ENCODE data around the gene ACYP2. TPM values are rescaled to one million over a fixed set of nuclear protein-coding genes. Genes with fewer than 3 reads are reported as not detected.

ACYP2 gene
- total RNA-seq, 6 experiments from 2014 or later, result 8.6 to 15.8 (median 9.8) TPM

- Mint-ChIP-seq H3K27ac (no peak within 1 kb of the TSS), H3K4me3 (no peak within 1 kb of the TSS), H3K27me3 (ENCODE audit: insufficient read depth) (peaks cover 5% of the 10 kb centered on the region; the same call in 1 of the 2 replicates), H3K9me3 (no peaks in the 10 kb centered on the region), H3K36me3 (ENCODE audit: low read depth) (no peaks in the 10 kb centered on the region), H3K4me1 (ENCODE audit: low read depth) (no peaks in the 10 kb centered on the region)
- no peak for TF ChIP-seq CTCF (IDR thresholded peaks at IDR 0.05)
- no peak for DNase-seq
Measured at GRCh38 chr2:54256091-54256694, 140.8 kb downstream of the ACYP2 start, which contains the start of gene TSPYL6. Gene TSPYL6, minus strand, starts transcription at chr2:54256229. Its CDS starts 78 bp downstream, at chr2:54256151.

GRCh38 chr2:54258166-54258565 lies 142.8 kb downstream of the ACYP2 start:
- Mint-ChIP-seq H3K36me3 (ENCODE audit: low read depth) (no peaks in the 10 kb centered on the region), H3K27me3 (ENCODE audit: insufficient read depth) (peaks cover 5% of the 10 kb centered on the region; the same call in 1 of the 2 replicates)

GRCh38 chr2:54259413-54260240 lies 144.2 kb downstream of the ACYP2 start:
- TF ChIP-seq CTCF (IDR thresholded peaks at IDR 0.05), result no peak
- H3K27ac Mint-ChIP-seq, result no peak overlapping the region
- no peak overlapping the region for H3K4me3 Mint-ChIP-seq
- no peaks in the 10 kb centered on the region for H3K4me1 Mint-ChIP-seq (ENCODE audit: low read depth)
- peaks cover 3% of the 10 kb centered on the region for H3K27me3 Mint-ChIP-seq (ENCODE audit: insufficient read depth)
- DNase-seq, result no peak
- H3K36me3 Mint-ChIP-seq (ENCODE audit: low read depth), result no peaks in the 10 kb centered on the region
- H3K9me3 Mint-ChIP-seq, result no peaks in the 10 kb centered on the region

More at GRCh38 chr2:54258166-54258565, 142.8 kb downstream of the ACYP2 start:
- H3K27ac Mint-ChIP-seq, result no peak overlapping the region
- no peaks in the 10 kb centered on the region for H3K9me3 Mint-ChIP-seq
- no peak for TF ChIP-seq CTCF (IDR thresholded peaks at IDR 0.05)
- DNase-seq, result no peak
- no peaks in the 10 kb centered on the region for H3K4me1 Mint-ChIP-seq (ENCODE audit: low read depth)
- no peak overlapping the region for H3K4me3 Mint-ChIP-seq

DNA sequence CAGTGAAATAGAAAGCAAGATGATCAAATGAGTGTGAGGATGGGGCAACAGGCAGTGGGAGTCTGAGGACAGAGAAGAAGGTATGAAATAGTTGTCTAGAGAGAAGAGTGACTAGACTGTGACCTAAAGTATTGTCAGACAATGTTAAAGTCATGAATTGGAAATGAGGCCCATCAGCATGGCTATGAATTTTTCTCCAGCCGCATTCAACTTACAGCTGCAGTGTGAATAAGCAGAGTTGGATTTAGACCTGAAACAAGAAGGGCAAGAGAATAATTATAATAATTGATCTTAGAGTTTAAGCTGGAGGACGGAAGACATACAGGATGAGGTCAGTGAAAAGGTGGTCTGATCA lies 144.8 kb downstream of the ACYP2 start:
- Mint-ChIP-seq H3K9me3 (no peaks in the 10 kb centered on the region), H3K4me3 (no peak overlapping the region), H3K27me3 (ENCODE audit: insufficient read depth) (peaks cover 3% of the 10 kb centered on the region), H3K36me3 (ENCODE audit: low read depth) (peaks cover 5% of the 10 kb centered on the region; the same call in 1 of the 2 replicates), H3K4me1 (ENCODE audit: low read depth) (no peaks in the 10 kb centered on the region), H3K27ac (no peak overlapping the region)
- no peak for TF ChIP-seq CTCF (IDR thresholded peaks at IDR 0.05)
- no peak for DNase-seq

DNA sequence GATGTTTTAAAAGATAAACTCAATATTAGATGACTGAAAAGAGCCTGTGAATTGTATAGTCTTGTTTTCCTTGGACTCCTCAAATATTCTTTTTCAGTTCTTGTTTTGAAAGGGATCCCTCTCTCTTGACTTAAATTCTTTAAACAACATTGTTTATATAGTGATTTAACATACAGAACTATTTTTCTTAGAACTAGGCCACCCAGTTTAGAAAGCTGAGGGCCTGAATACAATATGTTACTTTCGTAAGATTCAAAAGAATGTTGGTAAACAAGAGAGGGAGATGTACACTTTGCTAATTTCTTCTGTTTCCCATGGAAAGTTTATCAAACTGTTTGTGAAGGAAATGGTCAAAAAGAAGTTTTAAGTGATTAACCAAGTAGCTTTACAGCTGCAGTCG lies 146.1 kb downstream of the ACYP2 start:
- no peak for TF ChIP-seq CTCF (IDR thresholded peaks at IDR 0.05)
- H3K9me3 Mint-ChIP-seq, result no peaks in the 10 kb centered on the region
- peaks cover 3% of the 10 kb centered on the region for H3K27me3 Mint-ChIP-seq (ENCODE audit: insufficient read depth)
- H3K4me3 Mint-ChIP-seq, result no peak overlapping the region
- DNase-seq, result no peak
- H3K36me3 Mint-ChIP-seq (ENCODE audit: low read depth), result peaks cover 8% of the 10 kb centered on the region; the same call in 1 of the 2 replicates
- no peak overlapping the region for H3K27ac Mint-ChIP-seq
- no peaks in the 10 kb centered on the region for H3K4me1 Mint-ChIP-seq (ENCODE audit: low read depth)

Measured in HFFc6 (cell line).